ENCODE data around the gene INHBC.

The INHBC gene

GRCh38 chr12:57455374-57456144 lies 21.0 kb downstream of the INHBC start:
- DNase-seq, result no peak

- DNase-seq, result no peak
These were observed 21.6 kb downstream of the INHBC start for GRCh38 chr12:57456145-57456700.

GRCh38 chr12:57456737-57457490 lies 22.3 kb downstream of the INHBC start:
- DNase-seq, result no peak

- DNase-seq, result no peak
These were observed 24.1 kb downstream of the INHBC start for GRCh38 chr12:57458665-57459054.

GRCh38 chr12:57459055-57459749 lies 24.6 kb downstream of the INHBC start:
- DNase-seq, result peak; percentile 97

- DNase-seq, result peak; percentile 89
These were observed 25.3 kb downstream of the INHBC start, which contains the start of gene GLI1 for GRCh38 chr12:57459750-57460467. GLI1 (plus strand) TSS chr12:57459785; CDS start chr12:57463692, 3,907 bp downstream.

GRCh38 chr12:57460468-57460784 lies 25.8 kb downstream of the INHBC start:
- no peak for DNase-seq

- DNase-seq, result peak; percentile 58
These were observed 26.3 kb downstream of the INHBC start for GRCh38 chr12:57460841-57461275.

- DNase-seq, result peak; percentile 91
These were observed 26.8 kb downstream of the INHBC start for GRCh38 chr12:57461276-57461916.

GRCh38 chr12:57461917-57462250 lies 27.3 kb downstream of the INHBC start:
- no peak for DNase-seq

- DNase-seq, result peak; percentile 89
These were observed 27.8 kb downstream of the INHBC start for GRCh38 chr12:57462251-57462911.

GRCh38 chr12:57462912-57463253 lies 28.3 kb downstream of the INHBC start:
- DNase-seq, result no peak

- DNase-seq, result no peak
These were observed 30.0 kb downstream of the INHBC start for GRCh38 chr12:57464569-57464968.

- DNase-seq, result no peak
These were observed 30.6 kb downstream of the INHBC start for GRCh38 chr12:57465030-57465746.

GRCh38 chr12:57465747-57466505 lies 31.3 kb downstream of the INHBC start:
- no peak for DNase-seq

- DNase-seq, result no peak
These were observed 32.8 kb downstream of the INHBC start for GRCh38 chr12:57467212-57467874.

GRCh38 chr12:57467915-57468314 lies 33.3 kb downstream of the INHBC start:
- DNase-seq, result no peak

- no peak for DNase-seq
These were observed 34.9 kb downstream of the INHBC start for GRCh38 chr12:57469296-57470164.

All from right hindlimb (tissue), 1 donor.